Caco-2 (cell line): ENCODE data around the gene STK32C. TPM values are rescaled to one million over a fixed set of nuclear protein-coding genes. Genes with fewer than 3 reads are reported as not detected.

Experiments
- BruUV-seq: library from RNA; stranded (reverse); fragments of 400-500 nt; replicated peaks from 2 replicates; lab custom pipeline; 2021; lab: Mats Ljungman, UMichigan
- CTCF ChIA-PET: fragments of 300-600 bp; sonication (Branson Sonifier 250); formaldehyde crosslinking; loops from one replicate; lab custom pipeline; 2022; ENCODE audit warnings: antibody characterized with exemption; lab: Charles Lee
- POLR2A ChIA-PET: fragments of 300-600 bp; sonication (Branson Sonifier 250); formaldehyde crosslinking; loops from one replicate; lab custom pipeline; 2022; ENCODE audit warnings: antibody characterized with exemption; lab: Charles Lee
- DNase-seq, 2 experiments: peaks; one replicate each; pipeline versions ENCODE4 v3.0.0 to v3.0.0-alpha.2; 2020 to 2022
- H3K27me3 ChIP-seq: replicated peaks from 2 replicates; pipeline ENCODE4 v1.6.0; 2011; ENCODE audit warnings: low read length; ENCODE audit not compliant: control insufficient read depth, insufficient read depth
- H3K36me3 ChIP-seq: 2 replicates; pipeline ENCODE4 v1.5.1; 2011; ENCODE audit warnings: low read length; ENCODE audit not compliant: control insufficient read depth, insufficient read depth
- H3K4me1 ChIP-seq: fragments of 250-450 bp; sonication (Bioruptor Pico); 2 replicates; pipeline ENCODE4 v1.5.1; 2020; ENCODE audit warnings: mild to moderate bottlenecking
- H3K4me3 ChIP-seq: 2 replicates; pipeline ENCODE4 v1.5.1; 2011; ENCODE audit warnings: low read depth, mild to moderate bottlenecking, control low read depth, low read length
- H3K9me3 ChIP-seq: fragments of 250-450 bp; sonication (Bioruptor Pico); 2 replicates; pipeline ENCODE4 v1.5.1; 2020; ENCODE audit warnings: mild to moderate bottlenecking, moderate library complexity
- H3K27ac Mint-ChIP-seq: one replicate; pipeline ENCODE4 v1.8.0; 2022; ENCODE audit warnings: mixed read lengths; ENCODE audit not compliant: unreplicated experiment
- H3K27me3 Mint-ChIP-seq: one replicate; pipeline ENCODE4 v1.8.0; 2022; ENCODE audit warnings: mixed read lengths; ENCODE audit not compliant: insufficient read depth, unreplicated experiment
- H3K36me3 Mint-ChIP-seq: one replicate; pipeline ENCODE4 v1.8.0; 2022; ENCODE audit warnings: mild to moderate bottlenecking, mixed read lengths; ENCODE audit not compliant: insufficient read depth, unreplicated experiment
- H3K4me1 Mint-ChIP-seq: one replicate; pipeline ENCODE4 v1.8.0; 2022; ENCODE audit warnings: low read depth, mixed read lengths; ENCODE audit not compliant: unreplicated experiment
- H3K4me3 Mint-ChIP-seq: one replicate; pipeline ENCODE4 v1.8.0; 2022; ENCODE audit warnings: mild to moderate bottlenecking, moderate library complexity, mixed read lengths; ENCODE audit not compliant: unreplicated experiment
- H3K9me3 Mint-ChIP-seq: one replicate; pipeline ENCODE4 v1.8.0; 2022; ENCODE audit warnings: mixed read lengths; ENCODE audit not compliant: unreplicated experiment
- intact Hi-C: fragments of 100-400 bp; cut with micrococcal nuclease; formaldehyde crosslinking; loops from one replicate; pipeline ENCODE4 v1.10.0; 2022; ENCODE audit not compliant: unreplicated experiment
- total RNA-seq: library from RNA; stranded (reverse); gene quantifications from 2 replicates; pipeline ENCODE4 v1.2.3, GENCODE V29; 2022
- TF ChIP-seq, protein P1 (sequence below), 2 experiments: fragments of 200-600 bp in 1 of 2; IDR thresholded peaks; 1 replicate in 1 of 2; 2 replicates in 1 of 2; pipeline versions ENCODE4 v1.5.1 to v1.8.0; 2011 to 2022; ENCODE audit warnings: antibody characterized with exemption in 1 of 2, control low read depth in 1 of 2, inconsistent platforms in 1 of 2, low read depth in 1 of 2, low read length in 1 of 2, mild to moderate bottlenecking in 1 of 2, moderate library complexity in 1 of 2; ENCODE audit not compliant: insufficient read depth in 1 of 2, severe bottlenecking in 1 of 2, unreplicated experiment in 1 of 2

Gene STK32C
- total RNA-seq, 1 experiment from 2014 or later, result 13.3 TPM

DNA sequence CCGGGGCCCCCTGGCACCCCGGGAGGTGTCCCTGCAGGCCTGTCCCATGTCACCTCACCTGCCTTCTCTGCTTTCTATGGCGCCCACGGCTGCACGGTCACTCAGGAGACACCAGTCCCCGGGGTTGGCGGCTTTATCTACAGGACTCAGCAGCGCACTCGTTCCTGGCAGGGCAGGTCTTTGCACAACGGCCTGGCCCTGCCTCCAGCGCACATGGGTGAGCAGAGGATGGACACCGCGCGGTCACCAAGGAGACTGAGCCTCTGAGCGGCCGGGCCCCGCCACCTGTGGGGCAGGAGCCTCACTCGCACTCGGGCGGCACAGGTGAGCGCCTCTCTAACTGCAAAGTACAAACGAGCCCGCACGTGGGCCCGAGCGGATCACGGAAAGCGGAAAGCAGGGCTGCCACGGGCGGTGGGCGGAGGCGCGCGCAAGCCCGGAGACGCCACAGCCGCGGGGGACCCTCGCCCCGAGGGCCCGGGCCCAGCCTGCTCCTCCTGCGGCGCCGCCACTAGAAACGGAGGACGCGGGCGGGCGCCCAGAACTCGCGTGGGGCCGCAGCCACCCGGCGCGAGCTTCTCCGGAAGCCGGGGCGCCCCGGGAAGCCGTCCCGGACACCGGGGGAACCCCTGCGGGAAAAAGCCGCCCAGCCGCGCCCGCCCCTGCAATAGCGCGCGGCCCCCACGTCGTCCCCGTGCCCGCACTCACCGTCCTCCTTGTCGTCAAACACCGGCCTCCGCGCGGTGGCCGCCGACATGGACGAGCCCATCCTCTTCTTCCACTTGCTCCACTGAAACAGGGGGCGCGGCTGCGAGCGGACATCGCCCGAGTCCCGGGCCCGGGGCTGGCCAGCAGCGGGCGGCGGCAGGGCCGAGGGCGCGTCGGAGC, 642 bp downstream of the STK32C start:
- ChIA-PET CTCF (interaction anchor here (0.6 to 1.0 kb wide), 3 partner anchors 29 to 284 kb away, joined by 3 to 5 read pairs (median 5); no protein-coding TSS in a partner anchor), POLR2A (interaction anchor here (0.6 kb wide), 3 partner anchors 17 to 48 kb away, joined by 3 to 4 read pairs (median 4); no protein-coding TSS in a partner anchor)
- H3K27me3 ChIP-seq, result no peaks in the 10 kb centered on the region
- H3K4me1 Mint-ChIP-seq, result peaks cover 6% of the 10 kb centered on the region
- peak overlapping the region; percentile 91 for H3K4me3 Mint-ChIP-seq
- H3K4me1 ChIP-seq, result peaks cover 4% of the 10 kb centered on the region; the same call in 1 of the 2 replicates
- no peaks in the 10 kb centered on the region for H3K36me3 ChIP-seq
- peak overlapping the region; percentile 94 for H3K4me3 ChIP-seq
- peak; percentile 80 to 84 for DNase-seq
- H3K9me3 ChIP-seq, result no peaks in the 10 kb centered on the region
- TF ChIP-seq, protein P1, sequence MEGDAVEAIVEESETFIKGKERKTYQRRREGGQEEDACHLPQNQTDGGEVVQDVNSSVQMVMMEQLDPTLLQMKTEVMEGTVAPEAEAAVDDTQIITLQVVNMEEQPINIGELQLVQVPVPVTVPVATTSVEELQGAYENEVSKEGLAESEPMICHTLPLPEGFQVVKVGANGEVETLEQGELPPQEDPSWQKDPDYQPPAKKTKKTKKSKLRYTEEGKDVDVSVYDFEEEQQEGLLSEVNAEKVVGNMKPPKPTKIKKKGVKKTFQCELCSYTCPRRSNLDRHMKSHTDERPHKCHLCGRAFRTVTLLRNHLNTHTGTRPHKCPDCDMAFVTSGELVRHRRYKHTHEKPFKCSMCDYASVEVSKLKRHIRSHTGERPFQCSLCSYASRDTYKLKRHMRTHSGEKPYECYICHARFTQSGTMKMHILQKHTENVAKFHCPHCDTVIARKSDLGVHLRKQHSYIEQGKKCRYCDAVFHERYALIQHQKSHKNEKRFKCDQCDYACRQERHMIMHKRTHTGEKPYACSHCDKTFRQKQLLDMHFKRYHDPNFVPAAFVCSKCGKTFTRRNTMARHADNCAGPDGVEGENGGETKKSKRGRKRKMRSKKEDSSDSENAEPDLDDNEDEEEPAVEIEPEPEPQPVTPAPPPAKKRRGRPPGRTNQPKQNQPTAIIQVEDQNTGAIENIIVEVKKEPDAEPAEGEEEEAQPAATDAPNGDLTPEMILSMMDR (IDR thresholded peaks at IDR 0.05; ENCODE audit: insufficient read depth in 1 of 2, low read depth in 1 of 2, low read length in 1 of 2, severe bottlenecking in 1 of 2, unreplicated experiment in 1 of 2), result peak in 1 of 2 experiments; percentile 14
- H3K36me3 Mint-ChIP-seq, result peaks cover 6% of the 10 kb centered on the region
- BruUV-seq, result no TSS peak
- H3K9me3 Mint-ChIP-seq, result no peaks in the 10 kb centered on the region
- peak overlapping the region; percentile 55 for H3K27ac Mint-ChIP-seq
- peaks cover 4% of the 10 kb centered on the region for H3K27me3 Mint-ChIP-seq
- intact Hi-C loops, result no loop called here

GRCh38 chr10:132306343-132306685, 1.4 kb downstream of the STK32C start:
- Histone ChIP-seq H3K4me3 (no peak overlapping the region; the same call in 1 of the 2 replicates), H3K9me3 (no peaks in the 10 kb centered on the region), H3K36me3 (no peaks in the 10 kb centered on the region), H3K27me3 (no peaks in the 10 kb centered on the region), H3K4me1 (peaks cover 4% of the 10 kb centered on the region; the same call in 1 of the 2 replicates)
- intact Hi-C loops, result no loop called here
- ChIA-PET POLR2A (interaction anchor here (0.6 kb wide), 1 partner anchor 397 kb away, joined by 4 read pairs; no protein-coding TSS in a partner anchor), CTCF (no interaction called here)
- Mint-ChIP-seq H3K9me3 (no peaks in the 10 kb centered on the region), H3K4me1 (peaks cover 6% of the 10 kb centered on the region), H3K27me3 (peaks cover 4% of the 10 kb centered on the region), H3K27ac (no peak overlapping the region), H3K4me3 (peak overlapping the region; percentile 91), H3K36me3 (peaks cover 6% of the 10 kb centered on the region)
- no peak for DNase-seq
- no TSS peak for BruUV-seq
- TF ChIP-seq, protein P1 (IDR thresholded peaks at IDR 0.05; ENCODE audit: insufficient read depth in 1 of 2, low read depth in 1 of 2, low read length in 1 of 2, severe bottlenecking in 1 of 2, unreplicated experiment in 1 of 2), result no peak

DNA sequence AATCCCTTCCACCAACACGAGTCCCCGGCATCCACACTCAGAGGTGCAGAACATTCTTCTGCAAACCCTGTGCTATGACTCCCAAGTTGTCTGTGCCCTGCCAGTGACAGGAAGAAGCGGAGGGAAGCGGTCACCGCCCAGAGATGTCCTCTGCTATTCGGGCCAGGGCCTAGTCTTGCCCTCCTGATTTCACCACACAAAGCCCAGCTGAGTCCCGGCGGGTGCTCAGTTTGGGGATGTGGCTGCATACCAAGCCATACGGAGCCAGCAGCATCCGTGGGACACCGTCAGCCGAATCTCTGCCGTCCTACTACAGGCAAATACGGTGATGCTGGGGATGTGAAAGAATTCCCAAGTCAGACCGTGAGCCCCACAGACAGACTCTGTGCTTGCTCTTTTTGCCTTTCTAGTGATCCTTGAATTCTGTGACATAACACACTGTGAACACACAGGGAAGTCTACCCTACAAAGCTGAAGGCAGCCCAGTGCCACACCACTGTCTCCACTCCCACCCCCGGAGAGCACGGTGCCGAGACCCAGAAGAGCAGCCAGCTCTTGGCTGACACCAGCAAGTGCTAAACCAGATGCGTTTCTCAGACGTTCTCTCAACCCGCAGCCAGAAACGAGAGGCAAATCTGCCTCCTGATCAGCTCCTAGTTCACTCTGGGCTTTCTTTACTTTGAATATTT, 2.0 kb downstream of the STK32C start:
- TF ChIP-seq, protein P1 (IDR thresholded peaks at IDR 0.05; ENCODE audit: insufficient read depth in 1 of 2, low read depth in 1 of 2, low read length in 1 of 2, severe bottlenecking in 1 of 2, unreplicated experiment in 1 of 2), result no peak
- BruUV-seq, result TSS peak; percentile 22
- H3K4me1 ChIP-seq, result peaks cover 4% of the 10 kb centered on the region; the same call in 1 of the 2 replicates
- H3K36me3 ChIP-seq, result no peaks in the 10 kb centered on the region
- no peaks in the 10 kb centered on the region for H3K9me3 Mint-ChIP-seq
- intact Hi-C loops, result no loop called here
- H3K4me3 ChIP-seq, result no peak overlapping the region
- no peak overlapping the region for H3K27ac Mint-ChIP-seq
- DNase-seq, result peak in 1 of 2 experiments; percentile 17
- H3K9me3 ChIP-seq, result no peaks in the 10 kb centered on the region
- peaks cover 6% of the 10 kb centered on the region for H3K36me3 Mint-ChIP-seq
- CTCF ChIA-PET, result no interaction called here
- peaks cover 6% of the 10 kb centered on the region for H3K4me1 Mint-ChIP-seq
- POLR2A ChIA-PET, result interaction anchor here (0.6 kb wide), 1 partner anchor 397 kb away, joined by 4 read pairs; no protein-coding TSS in a partner anchor
- no peak overlapping the region for H3K4me3 Mint-ChIP-seq
- no peaks in the 10 kb centered on the region for H3K27me3 ChIP-seq
- peaks cover 4% of the 10 kb centered on the region for H3K27me3 Mint-ChIP-seq
